Stomach (tissue), 4 donors: ENCODE data around the gene TEX29.

Experiments used
- CTCF ChIP-seq, 7 experiments: fragments of 450-650 bp in 4 of 7; fragments of 200-600 bp in 3 of 7; sonication (generic) in 3 of 7; IDR thresholded peaks; one replicate each; pipeline ENCODE4 v1.5.1; 2016 to 2019; ENCODE audit warnings: antibody characterized with exemption in 7 of 7, control low read depth in 2 of 7, mild to moderate bottlenecking in 1 of 7
- POLR2A ChIP-seq, 4 donors: fragments of 450-650 bp; IDR thresholded peaks; one replicate each; pipeline ENCODE4 v1.6.1; 2016; ENCODE audit warnings: antibody characterized with exemption in 4 of 4, control low read depth in 2 of 4, mild to moderate bottlenecking in 1 of 4, moderate library complexity in 1 of 4

GRCh38 chr13:111282997-111283396, 37.4 kb upstream of the TEX29 start:
- no peak for TF ChIP-seq CTCF (IDR thresholded peaks at IDR 0.05)
- TF ChIP-seq POLR2A (IDR thresholded peaks at IDR 0.05): no peak
